ENCODE data around the gene CACNA1S. TPM values are rescaled to one million over a fixed set of nuclear protein-coding genes. Genes with fewer than 3 reads are reported as not detected.
A peak's percentile ranks its signal among the peaks of the same experiment; 100 is the strongest.

Gene CACNA1S
- total RNA-seq (ENCODE audit: low replicate concordance): 0.11 and 0.12 TPM in 2 replicates

GRCh38 chr1:201112173-201112731, at the start of gene CACNA1S:
TSS of gene CACNA1S (minus strand) at chr1:201112426. CDS start at chr1:201112339, 87 bp downstream.
- H4K20me1 ChIP-seq (ENCODE audit: low read depth): no peaks in the 10 kb centered on the region
- no peaks in the 10 kb centered on the region for H3K36me3 Mint-ChIP-seq
- H3K27me3 ChIP-seq: peaks cover 38% of the 10 kb centered on the region
- H3K79me2 ChIP-seq (ENCODE audit: low read depth): no peaks in the 10 kb centered on the region
- peaks cover 8% of the 10 kb centered on the region for H3K27me3 Mint-ChIP-seq (ENCODE audit: insufficient read depth, low read depth)
- H3K4me2 ChIP-seq: no peak within 1 kb of the TSS
- no peak within 1 kb of the TSS for H3K9ac ChIP-seq
- TF ChIP-seq CTCF (IDR thresholded peaks at IDR 0.05): no peak
- no peak for TF ChIP-seq EZH2 (IDR thresholded peaks at IDR 0.05)
- no peak for TF ChIP-seq EZH2phosphoT487 (IDR thresholded peaks at IDR 0.05)
- H3F3A ChIP-seq (ENCODE audit: low read depth): no peaks in the 10 kb centered on the region
- H3K4me3 ChIP-seq: no peak within 1 kb of the TSS
- H3K4me1 ChIP-seq: peaks cover 21% of the 10 kb centered on the region
- H3K9me3 ChIP-seq (ENCODE audit: low read depth): no peaks in the 10 kb centered on the region
- peak within 1 kb of the TSS; percentile 63 for H3K4me3 Mint-ChIP-seq
- peak; percentile 53 for DNase-seq (ENCODE audit: low spot score)
- no peak within 1 kb of the TSS for H3K27ac ChIP-seq
- peak within 1 kb of the TSS; percentile 10 for H2AFZ ChIP-seq (replicated peaks)
- H3K27ac Mint-ChIP-seq: peak within 1 kb of the TSS; percentile 92
- peaks cover 56% of the 10 kb centered on the region for H3K4me1 Mint-ChIP-seq
- H3K9me3 Mint-ChIP-seq: no peaks in the 10 kb centered on the region
- H3K36me3 ChIP-seq: no peaks in the 10 kb centered on the region

GRCh38 chr1:201157949-201158348, 45.7 kb upstream of the CACNA1S start:
- DNase-seq (ENCODE audit: low spot score): no peak
- H3K9me3 Mint-ChIP-seq: no peaks in the 10 kb centered on the region
- Histone ChIP-seq H3K27ac (no peak overlapping the region), H2AFZ (replicated peaks) (no peak overlapping the region), H3K4me2 (no peak overlapping the region), H3K36me3 (no peaks in the 10 kb centered on the region), H3K9ac (no peak overlapping the region), H4K20me1 (ENCODE audit: low read depth) (peaks cover 8% of the 10 kb centered on the region), H3K79me2 (ENCODE audit: low read depth) (peaks cover 12% of the 10 kb centered on the region), H3K4me3 (no peak overlapping the region), H3K4me1 (peaks cover 5% of the 10 kb centered on the region), H3K27me3 (no peaks in the 10 kb centered on the region), H3K9me3 (ENCODE audit: low read depth) (no peaks in the 10 kb centered on the region), H3F3A (ENCODE audit: low read depth) (no peaks in the 10 kb centered on the region)
- H3K4me1 Mint-ChIP-seq: peaks cover 12% of the 10 kb centered on the region
- TF ChIP-seq CTCF (IDR thresholded peaks at IDR 0.05): no peak
- TF ChIP-seq EZH2 (IDR thresholded peaks at IDR 0.05): no peak
- no peak for TF ChIP-seq EZH2phosphoT487 (IDR thresholded peaks at IDR 0.05)
- H3K36me3 Mint-ChIP-seq: no peaks in the 10 kb centered on the region
- no peak overlapping the region for H3K4me3 Mint-ChIP-seq
- no peak overlapping the region for H3K27ac Mint-ChIP-seq
- H3K27me3 Mint-ChIP-seq (ENCODE audit: insufficient read depth, low read depth): peaks cover 4% of the 10 kb centered on the region

GRCh38 chr1:201156819-201157218, 44.6 kb upstream of the CACNA1S start:
- Histone ChIP-seq H3K27me3 (no peaks in the 10 kb centered on the region), H3K9me3 (ENCODE audit: low read depth) (no peaks in the 10 kb centered on the region), H4K20me1 (ENCODE audit: low read depth) (peaks cover 20% of the 10 kb centered on the region), H3K79me2 (ENCODE audit: low read depth) (peaks cover 22% of the 10 kb centered on the region), H2AFZ (replicated peaks) (no peak overlapping the region), H3K27ac (no peak overlapping the region), H3K4me3 (no peak overlapping the region), H3F3A (ENCODE audit: low read depth) (no peaks in the 10 kb centered on the region), H3K36me3 (no peaks in the 10 kb centered on the region), H3K4me1 (peaks cover 9% of the 10 kb centered on the region), H3K4me2 (no peak overlapping the region), H3K9ac (no peak overlapping the region)
- peaks cover 19% of the 10 kb centered on the region for H3K4me1 Mint-ChIP-seq
- H3K27ac Mint-ChIP-seq: no peak overlapping the region
- peaks cover 4% of the 10 kb centered on the region for H3K27me3 Mint-ChIP-seq (ENCODE audit: insufficient read depth, low read depth)
- no peaks in the 10 kb centered on the region for H3K9me3 Mint-ChIP-seq
- no peak overlapping the region for H3K4me3 Mint-ChIP-seq
- peaks cover 2% of the 10 kb centered on the region for H3K36me3 Mint-ChIP-seq
- no peak for DNase-seq (ENCODE audit: low spot score)
- TF ChIP-seq EZH2 (IDR thresholded peaks at IDR 0.05) (no peak), EZH2phosphoT487 (IDR thresholded peaks at IDR 0.05) (no peak), CTCF (IDR thresholded peaks at IDR 0.05) (no peak)

All from neural progenitor cell (in vitro differentiated cells).